Left colon (tissue), 2 donors: ENCODE data around the gene PCDH10. TPM values are rescaled to one million over a fixed set of nuclear protein-coding genes. Genes with fewer than 3 reads are reported as not detected.
"Not testable (repeated sequence)": the region's sequence is repeated elsewhere in the genome, so short reads cannot be mapped to it uniquely, and the experiment has no call there.

Experiments used
- ATAC-seq: fragments of 200-7000 bp; cut with Tn5 transposase; one replicate; pipeline ENCODE4 v1.9.1; 2020; ENCODE audit warnings: mild to moderate bottlenecking, moderate library complexity
- DNase-seq, 2 donors: peaks; one replicate each; pipeline ENCODE4 v3.0.0-alpha.2; 2020
- intact Hi-C, 2 donors: fragments of 100-400 bp; cut with DNase I in 1 of 2; cut with micrococcal nuclease in 1 of 2; formaldehyde crosslinking; loops; one replicate each; pipeline versions ENCODE4 v1.11.2 to v1.14.0; 2022; cut with DNase I, micrococcal nuclease
- total RNA-seq, 2 donors: library from RNA; stranded (reverse); fragmentation: NEBNext Ultra II Directional; extraction: Animal tissue kit (Norgen Biotek cat#: 25700); gene quantifications; one replicate each; pipeline ENCODE4 v1.2.1, GENCODE V29; 2021
- donor health status: DM: no; HTN: no; CAD: no.
- donor health status: DM: yes; HTN: yes; CAD: no.

Gene PCDH10
- total RNA-seq, 2 donors from 2014 or later, result 0.12 to 0.89 TPM

DNA sequence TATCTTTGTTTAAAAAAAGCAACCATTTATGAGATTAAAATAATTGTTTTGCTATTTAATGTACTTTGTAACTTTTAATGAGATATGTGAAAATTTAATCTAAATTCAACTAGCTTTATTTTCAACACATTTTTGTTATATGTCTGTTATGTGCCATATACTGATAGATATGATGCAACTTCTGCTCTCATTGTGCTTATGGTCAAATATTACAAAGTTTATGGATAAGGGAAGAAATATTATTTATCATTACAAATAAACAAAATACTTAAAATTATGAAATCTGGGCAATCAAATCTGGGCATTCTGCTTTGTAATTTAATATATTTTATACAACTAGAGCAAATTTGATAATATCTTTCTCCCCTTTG lies 40.0 kb downstream of the PCDH10 start:
- intact Hi-C loops, result no loop called here
- DNase-seq (no peak), ATAC-seq (no peak)

DNA sequence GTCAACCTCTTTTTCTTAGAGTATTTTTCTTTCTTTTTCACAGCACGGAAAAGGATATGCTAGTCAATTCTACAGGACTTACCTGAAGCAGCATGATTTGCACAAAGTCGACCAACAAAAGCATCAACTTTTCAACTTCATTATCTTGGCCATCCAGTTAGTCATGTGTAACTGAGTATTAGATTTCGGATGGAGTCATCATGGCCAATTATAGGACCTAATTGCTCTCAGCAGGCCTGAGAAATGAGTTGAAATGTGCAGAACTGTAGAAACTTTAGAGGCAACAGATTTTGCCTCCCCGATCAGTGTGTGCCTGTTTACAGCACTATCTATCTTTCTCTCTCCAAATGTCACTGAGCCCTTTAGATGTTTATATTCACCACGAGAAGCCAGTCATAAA lies 41.0 kb downstream of the PCDH10 start:
- no peak for ATAC-seq
- intact Hi-C loops, result no loop called here
- DNase-seq, result no peak

DNA sequence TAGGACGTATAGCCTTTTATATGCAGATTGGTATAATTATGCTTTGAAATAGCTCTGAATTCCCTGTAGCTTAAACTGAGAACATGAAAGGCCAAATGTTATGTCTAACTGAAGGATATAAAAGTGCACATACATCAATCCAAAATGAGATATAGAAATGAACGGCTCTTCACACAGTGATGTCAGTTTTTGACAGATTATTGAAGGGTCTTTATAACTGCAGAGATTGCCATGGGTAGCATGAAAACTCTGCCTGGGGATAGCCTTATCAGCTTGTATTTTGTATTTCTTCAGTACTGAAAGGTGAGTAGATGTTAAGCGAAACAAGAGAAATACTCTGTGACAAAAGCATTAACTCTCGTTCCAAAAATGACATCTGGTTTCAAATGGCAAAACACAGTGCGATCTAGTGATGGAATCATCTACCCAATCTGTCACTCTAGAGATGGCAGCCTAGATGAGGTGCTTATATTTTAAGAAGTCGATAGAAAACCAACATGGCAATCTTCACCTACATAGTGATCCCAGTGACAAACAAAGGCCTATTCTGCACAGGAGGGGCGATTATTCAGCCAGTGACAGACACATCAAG lies 59.7 kb downstream of the PCDH10 start:
- ATAC-seq, result no peak
- intact Hi-C loops, result no loop called here
- no peak for DNase-seq

DNA sequence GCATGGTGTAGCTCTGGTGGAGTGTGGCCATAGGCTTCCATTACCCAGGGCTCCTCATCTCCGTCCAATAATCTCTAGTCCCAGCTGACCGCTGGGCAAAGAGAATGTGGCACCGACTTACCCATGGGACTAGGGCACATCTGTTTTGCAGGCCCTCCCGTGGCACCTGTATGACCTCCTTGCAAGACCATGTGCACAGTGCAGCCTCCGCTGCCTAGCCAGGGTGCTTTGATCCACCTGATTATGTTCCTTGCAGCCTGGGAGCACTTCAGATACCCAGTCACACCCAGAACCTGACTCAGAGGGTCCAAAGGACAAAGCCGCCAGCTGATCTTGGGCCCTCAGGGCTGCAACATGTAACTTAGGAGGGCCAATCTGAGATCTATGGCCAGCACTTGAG lies 84.8 kb downstream of the PCDH10 start:
- ATAC-seq (no peak), DNase-seq (no peak)
- intact Hi-C loops, result no loop called here

DNA sequence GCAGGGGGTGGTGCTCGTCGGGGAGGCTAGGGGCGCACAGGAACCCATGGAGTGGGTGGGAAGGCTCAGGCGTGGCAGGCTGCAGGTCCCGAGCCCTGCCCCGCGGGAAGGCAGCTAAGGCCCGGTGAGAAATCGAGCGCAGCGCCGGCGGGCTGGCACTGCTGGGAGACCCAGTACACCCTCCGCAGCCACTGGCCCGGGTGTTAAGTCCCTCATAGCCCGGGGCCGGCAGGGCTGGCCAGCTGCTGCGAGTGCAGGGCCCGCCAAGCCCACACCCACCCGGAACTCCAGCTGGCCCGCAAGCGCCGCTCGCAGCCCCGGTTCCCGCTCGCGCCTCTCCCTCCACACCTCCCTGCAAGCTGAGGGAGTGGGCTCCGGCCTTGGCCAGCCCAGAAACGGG lies 91.4 kb downstream of the PCDH10 start:
- DNase-seq, intact Hi-C loops, ATAC-seq: not testable (repeated sequence)
